Right ventricle myocardium inferior (tissue), 1 donor: Measurements from ENCODE around the gene DLG2. TPM values are rescaled to one million over a fixed set of nuclear protein-coding genes. Genes with fewer than 3 reads are reported as not detected.

Experiments used
- ATAC-seq: fragments of 200-7000 bp; cut with Tn5 transposase; one replicate; pipeline ENCODE4 v1.9.1; 2020; ENCODE audit warnings: mild to moderate bottlenecking, moderate library complexity
- DNase-seq: peaks from one replicate; pipeline ENCODE4 v3.0.0; 2021; ENCODE audit errors: missing footprints
- intact Hi-C: fragments of 100-400 bp; cut with DNase I; formaldehyde crosslinking; loops from one replicate; pipeline ENCODE4 v1.11.0; 2022
- total RNA-seq: library from RNA; stranded (reverse); fragmentation: NEBNext Ultra II Directional; extraction: Animal tissue kit (Norgen Biotek cat#: 25700); gene quantifications from one replicate; pipeline ENCODE4 v1.2.1, GENCODE V29; 2021
- donor health status: DM: no; HTN: yes; CAD: no; lungs with severe emphysema.

DLG2 gene
- total RNA-seq, 1 donor from 2014 or later: 5.7 TPM

- intact Hi-C loops: no loop called here
- ATAC-seq (no peak), DNase-seq (no peak)
Measured at GRCh38 chr11:84645988-84646694, 981.0 kb downstream of the DLG2 start.

- intact Hi-C loops: no loop called here
- ATAC-seq: no peak
Measured at GRCh38 chr11:84642500-84642899, 984.6 kb downstream of the DLG2 start.

GRCh38 chr11:84634309-84634708 is 992.8 kb downstream of the DLG2 start:
- ATAC-seq (no peak), DNase-seq (no peak)
- intact Hi-C loops: no loop called here

More at GRCh38 chr11:84642500-84642899, 984.6 kb downstream of the DLG2 start:
- DNase-seq: no peak

GRCh38 chr11:84628871-84629620 is 998.1 kb downstream of the DLG2 start:
- ATAC-seq: no peak
- intact Hi-C loops: no loop called here
- no peak for DNase-seq

- ATAC-seq (no peak), DNase-seq (no peak)
- intact Hi-C loops: no loop called here
Measured at GRCh38 chr11:84626256-84626655, 1000.9 kb downstream of the DLG2 start.

- ATAC-seq: no peak
- no peak for DNase-seq
- intact Hi-C loops: no loop called here
Measured at GRCh38 chr11:84612645-84613044, 1014.5 kb downstream of the DLG2 start.

GRCh38 chr11:84608837-84609196 is 1018.3 kb downstream of the DLG2 start:
- no peak for DNase-seq
- peak; percentile 70 for ATAC-seq
- intact Hi-C loops: no loop called here

- DNase-seq: no peak
- peak; percentile 72 for ATAC-seq
Measured at GRCh38 chr11:84607975-84608836, 1018.9 kb downstream of the DLG2 start.

GRCh38 chr11:84594602-84595001 is 1032.5 kb downstream of the DLG2 start:
- ATAC-seq: no peak
- intact Hi-C loops: no loop called here
- DNase-seq: no peak

More at GRCh38 chr11:84607975-84608836, 1018.9 kb downstream of the DLG2 start:
- intact Hi-C loops: no loop called here

GRCh38 chr11:84590106-84590505 is 1037.0 kb downstream of the DLG2 start:
- intact Hi-C loops: no loop called here
- ATAC-seq: no peak
- DNase-seq: no peak

- intact Hi-C loops: no loop called here
- ATAC-seq (no peak), DNase-seq (no peak)
Measured at GRCh38 chr11:84588131-84588829, 1038.9 kb downstream of the DLG2 start.

- no peak for ATAC-seq
- intact Hi-C loops: no loop called here
- DNase-seq: no peak
Measured at GRCh38 chr11:84583106-84583505, 1044.0 kb downstream of the DLG2 start.

- intact Hi-C loops: no loop called here
- ATAC-seq: no peak
- no peak for DNase-seq
Measured at GRCh38 chr11:84581083-84581482, 1046.1 kb downstream of the DLG2 start.

GRCh38 chr11:84580428-84580827 is 1046.7 kb downstream of the DLG2 start:
- ATAC-seq (no peak), DNase-seq (no peak)
- intact Hi-C loops: no loop called here

- intact Hi-C loops: no loop called here
- ATAC-seq (no peak), DNase-seq (no peak)
Measured at GRCh38 chr11:84573868-84574267, 1053.3 kb downstream of the DLG2 start.

- intact Hi-C loops: no loop called here
- DNase-seq (no peak), ATAC-seq (no peak)
Measured at GRCh38 chr11:84566671-84567070, 1060.5 kb downstream of the DLG2 start.

GRCh38 chr11:84564867-84565184 is 1062.3 kb downstream of the DLG2 start:
- intact Hi-C loops: no loop called here
- no peak for DNase-seq

GRCh38 chr11:84564180-84564866 is 1062.8 kb downstream of the DLG2 start:
- ATAC-seq (no peak), DNase-seq (peak; percentile 53)
- intact Hi-C loops: no loop called here

More at GRCh38 chr11:84564867-84565184, 1062.3 kb downstream of the DLG2 start:
- ATAC-seq: no peak
